22Rv1 (cell line): Measurements from ENCODE around the gene LRRC25.

ENCODE experiments used
- ZFX ChIP-seq: fragments of 450-650 bp; IDR thresholded peaks from 2 replicates; pipeline ENCODE4 v1.6.1; 2017; ENCODE audit warnings: antibody characterized with exemption, borderline replicate concordance
- TF ChIP-seq, protein P1 (sequence below): fragments of 450-650 bp; IDR thresholded peaks from 2 replicates; pipeline ENCODE4 v1.5.1; 2017; ENCODE audit warnings: mild to moderate bottlenecking

DNA sequence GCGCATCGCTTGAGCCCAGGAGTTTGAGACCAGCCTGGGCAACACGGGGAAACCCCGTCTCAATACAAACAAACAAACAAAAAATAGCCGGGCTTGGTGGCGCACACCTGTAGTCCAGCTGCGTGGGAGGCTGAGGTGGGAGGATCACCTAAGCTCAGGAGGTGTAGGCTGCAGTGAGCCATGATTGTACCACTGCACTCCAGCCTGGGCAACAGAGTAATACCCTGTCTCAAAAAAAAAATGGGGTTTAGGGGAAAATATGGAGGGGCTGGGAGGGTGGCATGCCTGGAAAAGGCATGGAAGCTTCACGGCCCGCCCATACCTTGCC, 42.5 kb upstream of the LRRC25 start:
- TF ChIP-seq, protein P1, sequence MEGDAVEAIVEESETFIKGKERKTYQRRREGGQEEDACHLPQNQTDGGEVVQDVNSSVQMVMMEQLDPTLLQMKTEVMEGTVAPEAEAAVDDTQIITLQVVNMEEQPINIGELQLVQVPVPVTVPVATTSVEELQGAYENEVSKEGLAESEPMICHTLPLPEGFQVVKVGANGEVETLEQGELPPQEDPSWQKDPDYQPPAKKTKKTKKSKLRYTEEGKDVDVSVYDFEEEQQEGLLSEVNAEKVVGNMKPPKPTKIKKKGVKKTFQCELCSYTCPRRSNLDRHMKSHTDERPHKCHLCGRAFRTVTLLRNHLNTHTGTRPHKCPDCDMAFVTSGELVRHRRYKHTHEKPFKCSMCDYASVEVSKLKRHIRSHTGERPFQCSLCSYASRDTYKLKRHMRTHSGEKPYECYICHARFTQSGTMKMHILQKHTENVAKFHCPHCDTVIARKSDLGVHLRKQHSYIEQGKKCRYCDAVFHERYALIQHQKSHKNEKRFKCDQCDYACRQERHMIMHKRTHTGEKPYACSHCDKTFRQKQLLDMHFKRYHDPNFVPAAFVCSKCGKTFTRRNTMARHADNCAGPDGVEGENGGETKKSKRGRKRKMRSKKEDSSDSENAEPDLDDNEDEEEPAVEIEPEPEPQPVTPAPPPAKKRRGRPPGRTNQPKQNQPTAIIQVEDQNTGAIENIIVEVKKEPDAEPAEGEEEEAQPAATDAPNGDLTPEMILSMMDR: no peak
- no peak for TF ChIP-seq ZFX
